Measurements from ENCODE around the gene CALML5.

GRCh38 chr10:5533098-5533731 lies 33.8 kb upstream of the CALML5 start:
- no peak for TF ChIP-seq EZH2phosphoT487 (IDR thresholded peaks at IDR 0.05; ENCODE audit: borderline replicate concordance)
- no peak for TF ChIP-seq CTCF (conservative IDR thresholded peaks at IDR 0.05; ENCODE audit: low read length)
